Hepatocyte (in vitro differentiated cells): ENCODE measurements around the gene TMEM191C.
"Not testable (repeated sequence)": the region's sequence is repeated elsewhere in the genome, so short reads cannot be mapped to it uniquely, and the experiment has no call there.

ENCODE experiments used
- CTCF ChIP-seq: fragments of 200-600 bp; sonication (generic); IDR thresholded peaks from 2 replicates; pipeline ENCODE4 v1.5.1; 2016; ENCODE audit warnings: antibody characterized with exemption, mild to moderate bottlenecking; ENCODE audit not compliant: poor library complexity
- EZH2phosphoT487 ChIP-seq: fragments of 200-600 bp; sonication (generic); IDR thresholded peaks from one replicate; pipeline ENCODE4 v1.6.1; 2018; ENCODE audit warnings: antibody characterized with exemption, mild to moderate bottlenecking, low read depth, moderate library complexity; ENCODE audit not compliant: unreplicated experiment, severe bottlenecking

GRCh38 chr22:21468194-21469096 is 1.3 kb downstream of the TMEM191C start:
- TF ChIP-seq CTCF, EZH2phosphoT487: not testable (repeated sequence)
